ENCODE measurements around the gene ATP8A2.

GRCh38 chr13:25765266-25765665, 393.5 kb downstream of the ATP8A2 start:
- TF ChIP-seq EP300 (IDR thresholded peaks at IDR 0.05; ENCODE audit: low read length) (no peak), CTCF (IDR thresholded peaks at IDR 0.05 in 2 of 3, conservative IDR thresholded peaks at IDR 0.05 in 1 of 3; ENCODE audit: insufficient read depth in 2 of 3, low read depth in 1 of 3, low read length in 3 of 3) (no peak), SP1 (CRISPR knock-in tag; IDR thresholded peaks at IDR 0.05) (no peak), ZFPM2 (CRISPR knock-in tag; IDR thresholded peaks at IDR 0.05) (no peak), TBL1XR1 (IDR thresholded peaks at IDR 0.05; ENCODE audit: low read length in 2 of 2) (no peak), RERE (CRISPR knock-in tag; IDR thresholded peaks at IDR 0.05; ENCODE audit: borderline replicate concordance) (no peak), ZNF224 (CRISPR knock-in tag; IDR thresholded peaks at IDR 0.05) (no peak), ZFX (CRISPR knock-in tag; IDR thresholded peaks at IDR 0.05) (no peak)

Data from K562 (cell line).